Fibroblast of lung (primary cell): Measurements from ENCODE around the gene PRKAR1A.

Experiments used
- EZH2 ChIP-seq: IDR thresholded peaks from 2 replicates; pipeline ENCODE4 v1.5.1; 2012; ENCODE audit warnings: low read length, control low read depth, mild to moderate bottlenecking; ENCODE audit errors: missing control alignments
- TF ChIP-seq, protein P1 (sequence below), 2 donors: IDR thresholded peaks in 1 of 2; conservative IDR thresholded peaks in 1 of 2; 1 replicate in 1 of 2; 2 replicates in 1 of 2; pipeline ENCODE4 v1.5.1; 2011 to 2012; ENCODE audit warnings: low read length in 2 of 2, control low read depth in 1 of 2, inconsistent platforms in 1 of 2, low read depth in 1 of 2, mild to moderate bottlenecking in 1 of 2

DNA sequence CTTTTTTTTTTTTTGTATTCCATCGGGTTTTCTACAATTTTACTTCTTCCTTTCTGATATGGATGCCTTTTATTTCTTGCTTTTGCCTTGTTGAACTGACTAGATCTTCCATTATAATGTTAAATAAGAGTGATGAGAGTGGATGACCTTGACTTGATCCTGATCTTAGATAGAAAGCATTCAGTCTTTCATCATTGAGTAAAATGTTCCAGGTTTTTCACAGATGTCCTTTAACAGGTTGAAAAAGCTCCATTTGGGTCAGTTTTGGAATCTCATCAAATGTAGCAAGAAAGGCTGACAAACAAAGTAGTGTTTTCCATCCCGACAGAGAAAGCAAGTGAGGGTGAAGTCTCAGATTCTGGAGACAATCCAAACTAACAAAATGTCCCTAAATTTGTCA, 27.8 kb upstream of the PRKAR1A start:
- TF ChIP-seq, protein P1, sequence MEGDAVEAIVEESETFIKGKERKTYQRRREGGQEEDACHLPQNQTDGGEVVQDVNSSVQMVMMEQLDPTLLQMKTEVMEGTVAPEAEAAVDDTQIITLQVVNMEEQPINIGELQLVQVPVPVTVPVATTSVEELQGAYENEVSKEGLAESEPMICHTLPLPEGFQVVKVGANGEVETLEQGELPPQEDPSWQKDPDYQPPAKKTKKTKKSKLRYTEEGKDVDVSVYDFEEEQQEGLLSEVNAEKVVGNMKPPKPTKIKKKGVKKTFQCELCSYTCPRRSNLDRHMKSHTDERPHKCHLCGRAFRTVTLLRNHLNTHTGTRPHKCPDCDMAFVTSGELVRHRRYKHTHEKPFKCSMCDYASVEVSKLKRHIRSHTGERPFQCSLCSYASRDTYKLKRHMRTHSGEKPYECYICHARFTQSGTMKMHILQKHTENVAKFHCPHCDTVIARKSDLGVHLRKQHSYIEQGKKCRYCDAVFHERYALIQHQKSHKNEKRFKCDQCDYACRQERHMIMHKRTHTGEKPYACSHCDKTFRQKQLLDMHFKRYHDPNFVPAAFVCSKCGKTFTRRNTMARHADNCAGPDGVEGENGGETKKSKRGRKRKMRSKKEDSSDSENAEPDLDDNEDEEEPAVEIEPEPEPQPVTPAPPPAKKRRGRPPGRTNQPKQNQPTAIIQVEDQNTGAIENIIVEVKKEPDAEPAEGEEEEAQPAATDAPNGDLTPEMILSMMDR (conservative IDR thresholded peaks at IDR 0.05 in 1 of 2, IDR thresholded peaks at IDR 0.05 in 1 of 2; ENCODE audit: low read depth in 1 of 2, low read length in 2 of 2) = no peak
- no peak for TF ChIP-seq EZH2
